Osteoblast (primary cell): ENCODE results near the gene PTPRZ1. TPM values are rescaled to one million over a fixed set of nuclear protein-coding genes. Genes with fewer than 3 reads are reported as not detected.

ENCODE experiments used
- DNase-seq: peaks from one replicate; pipeline ENCODE4 v3.0.0; 2011; ENCODE audit warnings: low spot score, mixed read lengths; ENCODE audit not compliant: insufficient read length; ENCODE audit errors: missing footprints
- H2AFZ ChIP-seq: 2 replicates; pipeline ENCODE4 v1.6.0; 2011; ENCODE audit warnings: mild to moderate bottlenecking, low read length
- H3K27ac ChIP-seq: 2 replicates; pipeline ENCODE4 v1.5.1; 2011; ENCODE audit warnings: mild to moderate bottlenecking, low read depth, low read length, moderate library complexity
- H3K27me3 ChIP-seq: 2 replicates; pipeline ENCODE4 v1.6.0; 2012; ENCODE audit warnings: mild to moderate bottlenecking, control low read depth, inconsistent platforms, low read length, moderate library complexity; ENCODE audit not compliant: insufficient read depth
- H3K36me3 ChIP-seq: 2 replicates; pipeline ENCODE4 v1.5.1; 2011; ENCODE audit warnings: mild to moderate bottlenecking, low read length, control low read depth, moderate library complexity; ENCODE audit not compliant: insufficient read depth
- H3K4me1 ChIP-seq: 2 replicates; pipeline ENCODE4 v1.5.1; 2011; ENCODE audit warnings: mild to moderate bottlenecking, low read length, control low read depth, moderate library complexity; ENCODE audit not compliant: insufficient read depth
- H3K4me2 ChIP-seq: 2 replicates; pipeline ENCODE4 v1.6.0; 2011; ENCODE audit warnings: mild to moderate bottlenecking, low read length; ENCODE audit not compliant: insufficient read depth
- H3K4me3 ChIP-seq: fragments of 200-600 bp; sonication (generic); 3 replicates; pipeline ENCODE4 v1.5.1; 2012; ENCODE audit warnings: mild to moderate bottlenecking, low read length, inconsistent platforms; ENCODE audit not compliant: insufficient read depth
- H3K79me2 ChIP-seq: 2 replicates; pipeline ENCODE4 v1.6.0; 2012; ENCODE audit warnings: mild to moderate bottlenecking, low read length, control low read depth, inconsistent platforms; ENCODE audit not compliant: insufficient read depth
- H3K9me3 ChIP-seq: 2 replicates; pipeline ENCODE4 v1.5.1; 2011; ENCODE audit warnings: low read depth, low read length, control low read depth
- H4K20me1 ChIP-seq: 2 replicates; pipeline ENCODE4 v1.6.0; 2012; ENCODE audit warnings: mild to moderate bottlenecking, low read length, control low read depth; ENCODE audit not compliant: insufficient read depth
- total RNA-seq: library from RNA; depleted of rRNA; stranded (reverse); fragments of >200 nt; gene quantifications from 2 replicates; pipeline ENCODE4 v1.2.3, GENCODE V29; 2012
- TF ChIP-seq, protein P1 (sequence below): IDR thresholded peaks from 2 replicates; pipeline ENCODE4 v1.5.1; 2011; ENCODE audit warnings: mild to moderate bottlenecking, low read depth, low read length, moderate library complexity; ENCODE audit errors: extremely low read depth

PTPRZ1 gene
- total RNA-seq, 1 donor = not detected

DNA sequence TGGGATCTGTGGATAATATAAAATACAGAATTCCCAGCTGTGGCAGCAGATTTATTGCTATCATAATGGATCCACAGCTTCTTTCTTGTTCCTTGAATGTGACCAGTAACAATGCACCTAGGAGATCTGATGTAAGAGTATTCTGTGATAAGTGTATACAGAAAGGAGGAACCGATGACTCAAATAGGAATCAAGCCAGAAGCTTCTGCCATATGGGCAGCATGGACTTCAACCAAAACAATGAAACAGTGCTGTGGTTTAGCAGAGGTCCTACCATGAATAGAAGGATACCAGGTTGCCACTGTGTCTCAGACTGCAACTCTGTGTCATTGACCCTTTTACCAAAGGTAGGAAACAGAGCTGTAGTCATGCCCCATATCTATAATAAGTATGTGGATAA is 81.8 kb downstream of the PTPRZ1 start:
- TF ChIP-seq, protein P1, sequence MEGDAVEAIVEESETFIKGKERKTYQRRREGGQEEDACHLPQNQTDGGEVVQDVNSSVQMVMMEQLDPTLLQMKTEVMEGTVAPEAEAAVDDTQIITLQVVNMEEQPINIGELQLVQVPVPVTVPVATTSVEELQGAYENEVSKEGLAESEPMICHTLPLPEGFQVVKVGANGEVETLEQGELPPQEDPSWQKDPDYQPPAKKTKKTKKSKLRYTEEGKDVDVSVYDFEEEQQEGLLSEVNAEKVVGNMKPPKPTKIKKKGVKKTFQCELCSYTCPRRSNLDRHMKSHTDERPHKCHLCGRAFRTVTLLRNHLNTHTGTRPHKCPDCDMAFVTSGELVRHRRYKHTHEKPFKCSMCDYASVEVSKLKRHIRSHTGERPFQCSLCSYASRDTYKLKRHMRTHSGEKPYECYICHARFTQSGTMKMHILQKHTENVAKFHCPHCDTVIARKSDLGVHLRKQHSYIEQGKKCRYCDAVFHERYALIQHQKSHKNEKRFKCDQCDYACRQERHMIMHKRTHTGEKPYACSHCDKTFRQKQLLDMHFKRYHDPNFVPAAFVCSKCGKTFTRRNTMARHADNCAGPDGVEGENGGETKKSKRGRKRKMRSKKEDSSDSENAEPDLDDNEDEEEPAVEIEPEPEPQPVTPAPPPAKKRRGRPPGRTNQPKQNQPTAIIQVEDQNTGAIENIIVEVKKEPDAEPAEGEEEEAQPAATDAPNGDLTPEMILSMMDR = no peak
- no peak overlapping the region for H3K27ac ChIP-seq
- no peak overlapping the region for H3K4me2 ChIP-seq
- H3K79me2 ChIP-seq = no peaks in the 10 kb centered on the region
- no peaks in the 10 kb centered on the region for H3K9me3 ChIP-seq
- no peaks in the 10 kb centered on the region for H3K27me3 ChIP-seq
- H3K36me3 ChIP-seq = no peaks in the 10 kb centered on the region
- DNase-seq = peak; percentile 22
- H3K4me1 ChIP-seq = no peaks in the 10 kb centered on the region
- H3K4me3 ChIP-seq = no peak overlapping the region
- H2AFZ ChIP-seq = no peak overlapping the region
- H4K20me1 ChIP-seq = no peaks in the 10 kb centered on the region

GRCh38 chr7:121957626-121958025 is 84.7 kb downstream of the PTPRZ1 start:
- H3K4me2 ChIP-seq = no peak overlapping the region
- H3K27ac ChIP-seq = no peak overlapping the region
- no peaks in the 10 kb centered on the region for H3K27me3 ChIP-seq
- TF ChIP-seq, protein P1 = no peak
- H4K20me1 ChIP-seq = no peaks in the 10 kb centered on the region
- no peaks in the 10 kb centered on the region for H3K36me3 ChIP-seq
- no peaks in the 10 kb centered on the region for H3K9me3 ChIP-seq
- DNase-seq = no peak
- H2AFZ ChIP-seq = no peak overlapping the region
- no peak overlapping the region for H3K4me3 ChIP-seq
- H3K4me1 ChIP-seq = peaks cover 13% of the 10 kb centered on the region
- H3K79me2 ChIP-seq = no peaks in the 10 kb centered on the region

- Histone ChIP-seq H3K4me1 (peaks cover 13% of the 10 kb centered on the region), H3K9me3 (no peaks in the 10 kb centered on the region), H3K27ac (peak overlapping the region; percentile 63), H3K4me2 (peak overlapping the region; percentile 61), H4K20me1 (no peaks in the 10 kb centered on the region), H3K4me3 (no peak overlapping the region), H3K36me3 (no peaks in the 10 kb centered on the region), H2AFZ (peak overlapping the region; percentile 48), H3K79me2 (no peaks in the 10 kb centered on the region), H3K27me3 (no peaks in the 10 kb centered on the region)
- TF ChIP-seq, protein P1 = no peak
- DNase-seq = no peak
These were observed 87.7 kb downstream of the PTPRZ1 start for GRCh38 chr7:121960678-121961077.

DNA sequence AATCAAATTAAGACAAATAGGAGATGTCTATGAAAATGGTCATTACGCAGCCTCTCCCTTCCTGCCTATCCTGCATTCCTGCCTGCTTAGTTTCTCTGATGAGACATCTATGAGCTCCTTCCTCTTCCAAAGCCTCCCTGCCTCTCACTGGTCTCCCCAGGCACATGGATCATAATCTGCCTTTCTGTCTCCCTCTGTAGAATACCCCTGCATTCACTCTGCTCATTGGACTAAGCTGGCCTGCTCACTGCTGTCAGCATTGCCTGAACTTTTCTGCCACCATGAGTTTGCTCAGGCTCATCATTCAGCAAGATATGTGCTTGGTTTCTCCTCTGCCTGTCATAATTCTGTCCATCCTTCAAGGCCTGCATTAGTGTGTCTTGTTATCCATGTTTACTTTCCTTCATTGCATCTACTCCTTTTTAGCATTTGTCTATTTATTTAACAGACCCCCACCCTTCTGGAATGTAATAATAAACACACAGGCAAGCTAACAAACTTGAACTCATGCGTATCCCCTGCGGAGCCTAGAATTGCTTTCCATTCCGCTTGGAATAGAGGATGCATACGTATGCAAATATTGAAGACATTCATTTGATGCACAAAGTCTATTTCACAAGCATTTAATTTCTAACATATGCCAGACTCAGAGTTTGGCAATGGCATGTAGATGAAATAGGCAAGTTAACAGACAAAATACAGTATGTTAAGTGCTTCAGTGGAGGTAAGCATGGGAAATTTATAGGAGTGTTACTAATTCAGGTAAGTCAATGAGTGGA is 88.3 kb downstream of the PTPRZ1 start:
- DNase-seq = peak; percentile 82
- H2AFZ ChIP-seq = peak overlapping the region; percentile 69
- H3K4me2 ChIP-seq = peak overlapping the region; percentile 61
- no peak overlapping the region for H3K4me3 ChIP-seq
- TF ChIP-seq, protein P1 = peak; percentile 20
- no peaks in the 10 kb centered on the region for H4K20me1 ChIP-seq
- H3K36me3 ChIP-seq = no peaks in the 10 kb centered on the region
- peaks cover 13% of the 10 kb centered on the region for H3K4me1 ChIP-seq
- no peaks in the 10 kb centered on the region for H3K27me3 ChIP-seq
- no peaks in the 10 kb centered on the region for H3K79me2 ChIP-seq
- H3K9me3 ChIP-seq = no peaks in the 10 kb centered on the region
- H3K27ac ChIP-seq = peak overlapping the region; percentile 63
